ENCODE data around the gene ARHGAP31. TPM values are rescaled to one million over a fixed set of nuclear protein-coding genes. Genes with fewer than 3 reads are reported as not detected.

Gene ARHGAP31
- 0.75 to 1.6 TPM (median 1.2 TPM) in 5 replicates for total RNA-seq (2022; extraction: Qiagen RNA extraction)

DNA sequence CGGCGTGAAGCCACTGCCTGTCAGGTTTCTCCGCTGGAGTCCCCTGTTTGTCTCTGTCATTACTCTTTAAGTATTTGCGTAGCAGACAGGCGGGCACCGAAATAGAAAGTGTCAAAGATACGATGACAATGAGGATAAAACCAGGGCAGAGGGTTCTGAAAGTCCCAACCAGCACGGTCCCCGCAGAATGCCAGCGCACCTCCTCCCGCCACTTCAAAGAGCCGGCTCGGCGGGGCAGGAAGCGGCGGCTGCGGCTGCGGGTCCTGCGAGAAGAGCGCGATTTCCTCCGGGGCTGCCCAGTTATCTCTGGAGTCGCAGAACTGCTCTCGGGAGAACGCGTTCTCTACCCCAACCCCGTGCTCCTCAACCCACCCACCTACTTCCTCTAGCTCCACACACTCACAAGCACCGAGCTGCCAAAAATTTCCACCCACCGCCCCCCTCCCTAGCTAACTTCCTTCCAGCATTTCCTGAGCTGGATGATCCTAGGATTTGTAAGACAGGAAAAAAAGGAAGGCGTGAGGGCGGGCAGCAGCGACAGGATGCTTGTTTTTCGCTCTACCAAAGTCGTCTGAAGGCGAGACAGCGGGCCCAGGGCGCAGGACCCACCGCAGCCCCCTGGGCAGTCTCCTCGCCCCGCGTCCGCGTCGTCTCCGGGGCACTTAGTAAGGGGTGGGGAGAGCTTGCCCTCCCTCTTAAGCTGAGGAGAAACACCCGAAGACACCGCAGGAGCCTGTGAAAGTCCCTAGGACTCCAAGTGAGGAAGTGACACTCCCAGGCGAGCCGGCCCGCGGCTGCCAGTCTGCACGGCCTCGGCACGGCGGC, at the start of gene ARHGAP31:
ARHGAP31 (plus strand) TSS at position 513 of the 825 bp plus-strand sequence. CDS start 522 bp downstream, outside the sequence.

GRCh38 chr3:119463171-119464169, 169.3 kb downstream of the ARHGAP31 start, which contains the start of gene TMEM39A:
TMEM39A (minus strand) TSS chr3:119463615; CDS start chr3:119462074, 1,541 bp downstream.

Other genes starting within 250 kb of the ARHGAP31 start
- not detected in 5 replicates for gene TEX55, start 148.2 kb upstream of the ARHGAP31 start, total RNA-seq (2022; extraction: Qiagen RNA extraction)
- gene UPK1B, start 120.8 kb upstream of the ARHGAP31 start, total RNA-seq (2022; extraction: Qiagen RNA extraction), result 9.6 to 14.3 TPM (median 11.9 TPM) in 5 replicates
- gene B4GALT4, start 53.5 kb upstream of the ARHGAP31 start, total RNA-seq (2022; extraction: Qiagen RNA extraction), result 84.0 to 126 TPM (median 103 TPM) in 5 replicates
- gene TMEM39A, start 169.2 kb downstream of the ARHGAP31 start, total RNA-seq (2022; extraction: Qiagen RNA extraction), result 20.8 to 26.1 TPM (median 23.6 TPM) in 5 replicates
- 7.1 to 10.7 TPM (median 9.1 TPM) in 5 replicates for gene POGLUT1, start 174.6 kb downstream of the ARHGAP31 start, total RNA-seq (2022; extraction: Qiagen RNA extraction)
- 61.0 to 83.4 TPM (median 79.4 TPM) in 5 replicates for gene TIMMDC1, start 204.2 kb downstream of the ARHGAP31 start, total RNA-seq (2022; extraction: Qiagen RNA extraction)

Data from A549 treated with Hydrocortisone at 1 μM for 4 hours (cell line).